Neural cell (in vitro differentiated cells): ENCODE measurements around the gene SPINK8. TPM values are rescaled to one million over a fixed set of nuclear protein-coding genes. Genes with fewer than 3 reads are reported as not detected.

Experiments used
- H2AFZ ChIP-seq: fragments of 200-600, 300-800 bp; sonication (generic), shearing (Covaris generic); 2 replicates; pipeline ENCODE4 v1.6.0; 2014; ENCODE audit warnings: low read depth, mild to moderate bottlenecking, antibody characterized with exemption, low read length, moderate library complexity
- H3F3A ChIP-seq: fragments of 200-600 bp; shearing (Covaris generic); 2 replicates; pipeline ENCODE4 v1.6.1; 2016; ENCODE audit warnings: mild to moderate bottlenecking, moderate library complexity, mixed read lengths, antibody characterized with exemption, low read length; ENCODE audit not compliant: insufficient read depth, poor library complexity, severe bottlenecking
- H3K27ac ChIP-seq: fragments of 200-600, 300-800 bp; sonication (generic), shearing (Covaris generic); 2 replicates; pipeline ENCODE4 v1.5.1; 2014; ENCODE audit warnings: mild to moderate bottlenecking, low read length, moderate library complexity
- H3K27me3 ChIP-seq: fragments of 300-800, 200-600 bp; sonication (generic), shearing (Covaris generic); 2 replicates; pipeline ENCODE4 v1.6.0; 2014; ENCODE audit warnings: mild to moderate bottlenecking, low read depth, low read length, moderate library complexity; ENCODE audit not compliant: insufficient read depth
- H3K36me3 ChIP-seq: fragments of 300-800, 200-600 bp; sonication (generic), shearing (Covaris generic); 2 replicates; pipeline ENCODE4 v1.5.1; 2014; ENCODE audit warnings: mild to moderate bottlenecking, antibody characterized with exemption, low read length, moderate library complexity; ENCODE audit not compliant: insufficient read depth
- H3K4me2 ChIP-seq: fragments of 300-800, 200-600 bp; sonication (generic), shearing (Covaris generic); 2 replicates; pipeline ENCODE4 v1.6.0; 2014; ENCODE audit warnings: mild to moderate bottlenecking, low read length
- H3K4me3 ChIP-seq: fragments of 300-800, 200-600 bp; sonication (generic), shearing (Covaris generic); 2 replicates; pipeline ENCODE4 v1.5.1; 2014; ENCODE audit warnings: mild to moderate bottlenecking, low read length, moderate library complexity
- H3K79me2 ChIP-seq: fragments of 200-600 bp; shearing (Covaris generic); replicated peaks from 2 replicates; pipeline ENCODE4 v1.6.0; 2014; ENCODE audit warnings: mild to moderate bottlenecking, low read length, moderate library complexity; ENCODE audit not compliant: insufficient read depth
- H3K9ac ChIP-seq: fragments of 300-800, 200-600 bp; sonication (generic), shearing (Covaris generic); 2 replicates; pipeline ENCODE4 v1.6.1; 2016; ENCODE audit warnings: mild to moderate bottlenecking, low read length, mixed read lengths
- H3K9me2 ChIP-seq: fragments of 200-600 bp; shearing (Covaris generic); 2 replicates; pipeline ENCODE4 v1.6.1; 2016; ENCODE audit warnings: mild to moderate bottlenecking, low read length, mixed read lengths; ENCODE audit not compliant: insufficient read depth
- H3K9me3 ChIP-seq: fragments of 200-600, 300-800 bp; sonication (generic), shearing (Covaris generic); 2 replicates; pipeline ENCODE4 v1.6.1; 2016; ENCODE audit warnings: mild to moderate bottlenecking, mixed run types, low read length, moderate library complexity, mixed read lengths
- H4K20me1 ChIP-seq: fragments of 200-600 bp; shearing (Covaris generic); 2 replicates; pipeline ENCODE4 v1.6.1; 2016; ENCODE audit warnings: mild to moderate bottlenecking, mixed run types; ENCODE audit not compliant: insufficient read depth
- EP300 ChIP-seq: fragments of 450-650 bp; conservative IDR thresholded peaks from 2 replicates; pipeline ENCODE4 v1.6.1; 2014; ENCODE audit warnings: antibody characterized with exemption, mild to moderate bottlenecking, moderate library complexity; ENCODE audit not compliant: poor library complexity, severe bottlenecking
- EZH2 ChIP-seq: fragments of 200-600, 300-800 bp; shearing (Covaris generic), sonication (generic); IDR thresholded peaks from 2 replicates; pipeline ENCODE4 v1.6.1; 2014; ENCODE audit warnings: antibody characterized with exemption, low read length, borderline replicate concordance, mild to moderate bottlenecking; ENCODE audit not compliant: insufficient read depth, poor library complexity, severe bottlenecking
- MXI1 ChIP-seq: fragments of 450-650 bp; conservative IDR thresholded peaks from 2 replicates; pipeline ENCODE4 v1.6.1; 2014; ENCODE audit warnings: antibody characterized with exemption, mild to moderate bottlenecking; ENCODE audit not compliant: poor library complexity, severe bottlenecking
- POLR2AphosphoS5 ChIP-seq: IDR thresholded peaks from 2 replicates; pipeline ENCODE4 v1.6.1; 2012
- RAD21 ChIP-seq: fragments of 450-650 bp; conservative IDR thresholded peaks from 2 replicates; pipeline ENCODE4 v1.6.1; 2014; ENCODE audit warnings: antibody characterized with exemption, mild to moderate bottlenecking, moderate library complexity
- SMC3 ChIP-seq: fragments of 450-650 bp; conservative IDR thresholded peaks from 2 replicates; pipeline ENCODE4 v1.6.1; 2014; ENCODE audit warnings: antibody characterized with exemption, mild to moderate bottlenecking, moderate library complexity; ENCODE audit not compliant: poor library complexity
- TAF1 ChIP-seq: IDR thresholded peaks from 2 replicates; pipeline ENCODE4 v1.6.1; 2012; ENCODE audit warnings: low read depth
- polyA plus RNA-seq: library from polyadenylated mRNA; depleted of rRNA; stranded (reverse); fragments of >200 nt; gene quantifications from 2 replicates; pipeline ENCODE4 v1.2.3, GENCODE V29; 2014
- TF ChIP-seq, protein P1 (sequence below): fragments of 450-650 bp; IDR thresholded peaks from 2 replicates; pipeline ENCODE4 v1.5.1; 2014; ENCODE audit warnings: antibody characterized with exemption, mild to moderate bottlenecking, moderate library complexity; ENCODE audit not compliant: poor library complexity, severe bottlenecking
- TF ChIP-seq, protein P2 (sequence below): IDR thresholded peaks from 2 replicates; pipeline ENCODE4 v1.6.1; 2012; ENCODE audit warnings: borderline replicate concordance

The SPINK8 gene
- polyA plus RNA-seq, 1 donor from 2014 or later, result not detected

DNA sequence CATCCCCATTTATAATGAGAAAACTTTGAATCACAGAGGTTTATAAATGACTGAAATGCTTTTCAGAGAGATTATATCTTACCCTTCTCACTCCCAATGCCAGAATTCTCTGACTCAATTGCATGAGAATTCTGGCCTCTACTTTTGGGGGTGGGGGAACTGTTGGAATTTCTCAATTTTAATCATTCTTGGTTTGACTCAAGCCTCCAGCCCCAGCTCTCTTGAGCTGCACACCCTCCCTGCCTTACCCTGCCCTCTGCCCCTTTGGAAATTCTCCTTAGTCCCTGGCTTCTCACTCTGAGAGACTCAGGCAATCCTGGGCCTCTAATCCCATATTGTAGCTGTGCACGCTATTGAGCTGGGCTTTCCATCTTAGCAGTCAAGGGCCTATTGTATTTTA, 48.3 kb downstream of the SPINK8 start:
- Histone ChIP-seq H4K20me1 (no peaks in the 10 kb centered on the region), H3K36me3 (no peaks in the 10 kb centered on the region), H3K9me3 (no peaks in the 10 kb centered on the region), H3K4me2 (no peak overlapping the region), H3K79me2 (no peaks in the 10 kb centered on the region), H3K27me3 (no peaks in the 10 kb centered on the region), H3F3A (no peaks in the 10 kb centered on the region), H2AFZ (no peak overlapping the region), H3K9me2 (no peaks in the 10 kb centered on the region), H3K4me3 (no peak overlapping the region), H3K27ac (no peak overlapping the region), H3K9ac (no peak overlapping the region)
- TF ChIP-seq TAF1 (no peak), POLR2AphosphoS5 (no peak), SMC3 (no peak), RAD21 (no peak), EZH2 (no peak), EP300 (no peak), MXI1 (no peak)
- TF ChIP-seq, protein P1, sequence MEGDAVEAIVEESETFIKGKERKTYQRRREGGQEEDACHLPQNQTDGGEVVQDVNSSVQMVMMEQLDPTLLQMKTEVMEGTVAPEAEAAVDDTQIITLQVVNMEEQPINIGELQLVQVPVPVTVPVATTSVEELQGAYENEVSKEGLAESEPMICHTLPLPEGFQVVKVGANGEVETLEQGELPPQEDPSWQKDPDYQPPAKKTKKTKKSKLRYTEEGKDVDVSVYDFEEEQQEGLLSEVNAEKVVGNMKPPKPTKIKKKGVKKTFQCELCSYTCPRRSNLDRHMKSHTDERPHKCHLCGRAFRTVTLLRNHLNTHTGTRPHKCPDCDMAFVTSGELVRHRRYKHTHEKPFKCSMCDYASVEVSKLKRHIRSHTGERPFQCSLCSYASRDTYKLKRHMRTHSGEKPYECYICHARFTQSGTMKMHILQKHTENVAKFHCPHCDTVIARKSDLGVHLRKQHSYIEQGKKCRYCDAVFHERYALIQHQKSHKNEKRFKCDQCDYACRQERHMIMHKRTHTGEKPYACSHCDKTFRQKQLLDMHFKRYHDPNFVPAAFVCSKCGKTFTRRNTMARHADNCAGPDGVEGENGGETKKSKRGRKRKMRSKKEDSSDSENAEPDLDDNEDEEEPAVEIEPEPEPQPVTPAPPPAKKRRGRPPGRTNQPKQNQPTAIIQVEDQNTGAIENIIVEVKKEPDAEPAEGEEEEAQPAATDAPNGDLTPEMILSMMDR, result no peak
- TF ChIP-seq, protein P2, sequence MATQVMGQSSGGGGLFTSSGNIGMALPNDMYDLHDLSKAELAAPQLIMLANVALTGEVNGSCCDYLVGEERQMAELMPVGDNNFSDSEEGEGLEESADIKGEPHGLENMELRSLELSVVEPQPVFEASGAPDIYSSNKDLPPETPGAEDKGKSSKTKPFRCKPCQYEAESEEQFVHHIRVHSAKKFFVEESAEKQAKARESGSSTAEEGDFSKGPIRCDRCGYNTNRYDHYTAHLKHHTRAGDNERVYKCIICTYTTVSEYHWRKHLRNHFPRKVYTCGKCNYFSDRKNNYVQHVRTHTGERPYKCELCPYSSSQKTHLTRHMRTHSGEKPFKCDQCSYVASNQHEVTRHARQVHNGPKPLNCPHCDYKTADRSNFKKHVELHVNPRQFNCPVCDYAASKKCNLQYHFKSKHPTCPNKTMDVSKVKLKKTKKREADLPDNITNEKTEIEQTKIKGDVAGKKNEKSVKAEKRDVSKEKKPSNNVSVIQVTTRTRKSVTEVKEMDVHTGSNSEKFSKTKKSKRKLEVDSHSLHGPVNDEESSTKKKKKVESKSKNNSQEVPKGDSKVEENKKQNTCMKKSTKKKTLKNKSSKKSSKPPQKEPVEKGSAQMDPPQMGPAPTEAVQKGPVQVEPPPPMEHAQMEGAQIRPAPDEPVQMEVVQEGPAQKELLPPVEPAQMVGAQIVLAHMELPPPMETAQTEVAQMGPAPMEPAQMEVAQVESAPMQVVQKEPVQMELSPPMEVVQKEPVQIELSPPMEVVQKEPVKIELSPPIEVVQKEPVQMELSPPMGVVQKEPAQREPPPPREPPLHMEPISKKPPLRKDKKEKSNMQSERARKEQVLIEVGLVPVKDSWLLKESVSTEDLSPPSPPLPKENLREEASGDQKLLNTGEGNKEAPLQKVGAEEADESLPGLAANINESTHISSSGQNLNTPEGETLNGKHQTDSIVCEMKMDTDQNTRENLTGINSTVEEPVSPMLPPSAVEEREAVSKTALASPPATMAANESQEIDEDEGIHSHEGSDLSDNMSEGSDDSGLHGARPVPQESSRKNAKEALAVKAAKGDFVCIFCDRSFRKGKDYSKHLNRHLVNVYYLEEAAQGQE, result no peak

DNA sequence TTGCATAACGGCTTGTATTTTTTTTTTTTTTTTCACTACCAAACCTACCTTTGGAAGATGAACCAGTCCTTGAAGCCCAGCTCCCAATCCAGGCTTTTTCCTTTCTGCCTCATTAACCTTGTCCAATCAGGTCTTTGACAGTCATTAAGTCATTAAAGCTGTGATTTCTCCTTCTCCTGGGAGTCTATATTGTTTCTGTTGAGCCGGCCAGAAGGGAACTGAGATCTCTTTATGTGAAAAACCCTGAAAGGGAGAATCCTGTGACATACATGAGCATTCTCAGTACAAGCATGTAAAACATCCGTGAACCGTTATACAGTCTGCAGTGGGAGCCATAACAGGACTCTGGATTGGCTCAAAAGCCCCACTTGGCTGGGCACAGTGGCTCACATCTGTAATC, 52.6 kb downstream of the SPINK8 start:
- Histone ChIP-seq H3K9me3 (no peaks in the 10 kb centered on the region), H3K27me3 (no peaks in the 10 kb centered on the region), H3K79me2 (no peaks in the 10 kb centered on the region), H3F3A (no peaks in the 10 kb centered on the region), H3K4me2 (no peak overlapping the region), H3K4me3 (no peak overlapping the region), H3K9ac (no peak overlapping the region), H3K36me3 (no peaks in the 10 kb centered on the region), H2AFZ (no peak overlapping the region), H3K27ac (peak overlapping the region; percentile 33), H4K20me1 (no peaks in the 10 kb centered on the region), H3K9me2 (no peaks in the 10 kb centered on the region)
- TF ChIP-seq RAD21 (no peak), MXI1 (no peak), EP300 (no peak), SMC3 (no peak), POLR2AphosphoS5 (no peak), TAF1 (no peak), EZH2 (no peak)
- TF ChIP-seq, protein P1, result no peak
- TF ChIP-seq, protein P2, result no peak
